K562 (cell line): ENCODE results near the gene CERS6. TPM values are rescaled to one million over a fixed set of nuclear protein-coding genes. Genes with fewer than 3 reads are reported as not detected.

Source experiments
- CUX1 ChIP-seq: fragments of 200-800 bp; sonication (Bioruptor generic); IDR thresholded peaks from 2 replicates; pipeline ENCODE4 v1.6.1; 2016; ENCODE audit warnings: missing genetic modification characterization, missing compliant biosample characterization
- GATA2 ChIP-seq: sonication (generic); formaldehyde crosslinking; IDR thresholded peaks from 2 replicates; pipeline ENCODE4 v1.4.0; 2020; ENCODE audit warnings: mild to moderate bottlenecking, missing genetic modification reagents
- MAFK ChIP-seq: IDR thresholded peaks from 2 replicates; pipeline ENCODE4 v1.6.1; 2011; ENCODE audit warnings: low read length, improper control_type of control experiment
- PCBP1 ChIP-seq: fragments of 200-400 bp; formaldehyde crosslinking; IDR thresholded peaks from 2 replicates; pipeline ENCODE4 v1.6.1; 2018; ENCODE audit warnings: mild to moderate bottlenecking, low read depth, low read length; ENCODE audit not compliant: poor library complexity, severe bottlenecking
- PML ChIP-seq: IDR thresholded peaks from 2 replicates; pipeline ENCODE4 v1.6.1; 2012; ENCODE audit warnings: low read length, inconsistent platforms
- RAD21 ChIP-seq, 2 experiments: fragments of 250-450 bp in 1 of 2; fragments of 450-650 bp in 1 of 2; sonication (Bioruptor Pico) in 1 of 2; formaldehyde crosslinking in 1 of 2; IDR thresholded peaks in 1 of 2; conservative IDR thresholded peaks in 1 of 2; 2 replicates each; pipeline versions ENCODE4 v1.4.0 to v1.8.0; 2020 to 2022; ENCODE audit warnings: mild to moderate bottlenecking in 2 of 2, moderate library complexity in 1 of 2
- TAF7 ChIP-seq: fragments of 450-650 bp; IDR thresholded peaks from 2 replicates; pipeline ENCODE4 v1.6.1; 2016; ENCODE audit warnings: missing genetic modification characterization, missing compliant biosample characterization
- TEAD1 ChIP-seq, 2 experiments: fragments of 450-650 bp in 1 of 2; sonication (generic) in 1 of 2; formaldehyde crosslinking; IDR thresholded peaks; 2 replicates each; pipeline versions ENCODE4 v1.4.0 to v1.8.0; 2020 to 2022; ENCODE audit warnings: mild to moderate bottlenecking in 2 of 2, missing genetic modification reagents in 1 of 2
- U2AF2 ChIP-seq: fragments of 200-400 bp; formaldehyde crosslinking; optimal IDR thresholded peaks from 2 replicates; pipeline ENCODE3; 2017; ENCODE audit warnings: low read depth, mild to moderate bottlenecking, low read length
- UBTF ChIP-seq, 2 experiments: IDR thresholded peaks; 2 replicates each; pipeline ENCODE4 v1.6.1; 2012; ENCODE audit warnings: improper control_type of control experiment in 2 of 2, low read depth in 2 of 2, low read length in 2 of 2, borderline replicate concordance in 1 of 2
- ZEB2 ChIP-seq: fragments of 450-650 bp; IDR thresholded peaks from 2 replicates; pipeline ENCODE4 v1.6.1; 2016
- ZNF316 ChIP-seq: fragments of 450-650 bp; IDR thresholded peaks from 2 replicates; pipeline ENCODE4 v1.6.1; 2016
- ZNF408 ChIP-seq: fragments of 250-450 bp; sonication (Bioruptor Pico); IDR thresholded peaks from 2 replicates; pipeline ENCODE4 v1.4.0; 2020; ENCODE audit warnings: low read depth, mild to moderate bottlenecking, moderate library complexity
- polyA plus RNA-seq, 8 experiments: library from polyadenylated mRNA; depleted of rRNA in 4 of 8; stranded (reverse) in 5 of 8; unstranded in 3 of 8; fragments of >200 nt; fragmentation: Nextera tagmentation in 2 of 8; fragmentation: Illumina TruSeq in 1 of 8; extraction: Ambion mirVana in 2 of 8; extraction: Trizol in 1 of 8; gene quantifications; 2 replicates each; pipeline versions ENCODE4 v1.2.1 to v1.2.3, GENCODE V29; 2011 to 2014; ENCODE audit warnings: inconsistent platforms in 1 of 8, missing spikeins in 1 of 8
- total RNA-seq, 7 experiments: library from RNA; depleted of rRNA in 6 of 7; stranded (reverse); fragments of >200 nt in 6 of 7; fragmentation: Illumina TruSeq in 2 of 7; extraction: Trizol in 2 of 7; gene quantifications; 2 replicates each; pipeline versions ENCODE4 v1.2.1 to v1.2.3, GENCODE V29; 2011 to 2021; ENCODE audit warnings: low replicate concordance in 1 of 7
- TF ChIP-seq, protein P1 (sequence below): sonication (generic); formaldehyde crosslinking; IDR thresholded peaks from 2 replicates; pipeline ENCODE4 v1.8.0; 2022; ENCODE audit warnings: mild to moderate bottlenecking, missing genetic modification reagents, borderline replicate concordance
- TF ChIP-seq, protein P2 (sequence below): fragments of 250-450 bp; sonication (Bioruptor Pico); IDR thresholded peaks from 2 replicates; pipeline ENCODE4 v1.9.0; 2021; ENCODE audit warnings: mild to moderate bottlenecking, inconsistent platforms

Gene CERS6
- total and polyA plus RNA-seq, 9 of the 15 experiments (the other 6 are each of a cell fraction or from before 2014, with no cell fraction given), result 1.6 to 13.6 (median 11.4) TPM

- TF ChIP-seq, protein P1, sequence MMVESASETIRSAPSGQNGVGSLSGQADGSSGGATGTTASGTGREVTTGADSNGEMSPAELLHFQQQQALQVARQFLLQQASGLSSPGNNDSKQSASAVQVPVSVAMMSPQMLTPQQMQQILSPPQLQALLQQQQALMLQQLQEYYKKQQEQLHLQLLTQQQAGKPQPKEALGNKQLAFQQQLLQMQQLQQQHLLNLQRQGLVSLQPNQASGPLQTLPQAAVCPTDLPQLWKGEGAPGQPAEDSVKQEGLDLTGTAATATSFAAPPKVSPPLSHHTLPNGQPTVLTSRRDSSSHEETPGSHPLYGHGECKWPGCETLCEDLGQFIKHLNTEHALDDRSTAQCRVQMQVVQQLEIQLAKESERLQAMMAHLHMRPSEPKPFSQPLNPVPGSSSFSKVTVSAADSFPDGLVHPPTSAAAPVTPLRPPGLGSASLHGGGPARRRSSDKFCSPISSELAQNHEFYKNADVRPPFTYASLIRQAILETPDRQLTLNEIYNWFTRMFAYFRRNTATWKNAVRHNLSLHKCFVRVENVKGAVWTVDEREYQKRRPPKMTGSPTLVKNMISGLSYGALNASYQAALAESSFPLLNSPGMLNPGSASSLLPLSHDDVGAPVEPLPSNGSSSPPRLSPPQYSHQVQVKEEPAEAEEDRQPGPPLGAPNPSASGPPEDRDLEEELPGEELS (CRISPR knock-in tag), result no peak
- TF ChIP-seq GATA2 (CRISPR knock-in tag), result peak; percentile 83
- TF ChIP-seq PML, result no peak
- TF ChIP-seq TEAD1 (CRISPR knock-in tag; IDR thresholded peaks at IDR 0.05), result no peak
- TF ChIP-seq CUX1 (CRISPR knock-in tag), result no peak
- no peak for TF ChIP-seq ZNF408 (CRISPR knock-in tag)
- TF ChIP-seq U2AF2, result no peak
- 0 out of 4 replicates have a peak, but pooled peaks of 1 of the 2 experiments have one; percentile 14 for TF ChIP-seq RAD21 (CRISPR knock-in tag; conservative IDR thresholded peaks at IDR 0.05 in 1 of 2, IDR thresholded peaks at IDR 0.05 in 1 of 2)
- TF ChIP-seq ZNF316, result peak; percentile 71
- TF ChIP-seq TAF7 (tag), result no peak
- no peak for TF ChIP-seq UBTF (IDR thresholded peaks at IDR 0.05; ENCODE audit: borderline replicate concordance in 1 of 2, low read depth in 2 of 2, low read length in 2 of 2)
- TF ChIP-seq ZEB2, result no peak
- TF ChIP-seq MAFK, result no peak
- TF ChIP-seq PCBP1, result no peak
- TF ChIP-seq, protein P2, sequence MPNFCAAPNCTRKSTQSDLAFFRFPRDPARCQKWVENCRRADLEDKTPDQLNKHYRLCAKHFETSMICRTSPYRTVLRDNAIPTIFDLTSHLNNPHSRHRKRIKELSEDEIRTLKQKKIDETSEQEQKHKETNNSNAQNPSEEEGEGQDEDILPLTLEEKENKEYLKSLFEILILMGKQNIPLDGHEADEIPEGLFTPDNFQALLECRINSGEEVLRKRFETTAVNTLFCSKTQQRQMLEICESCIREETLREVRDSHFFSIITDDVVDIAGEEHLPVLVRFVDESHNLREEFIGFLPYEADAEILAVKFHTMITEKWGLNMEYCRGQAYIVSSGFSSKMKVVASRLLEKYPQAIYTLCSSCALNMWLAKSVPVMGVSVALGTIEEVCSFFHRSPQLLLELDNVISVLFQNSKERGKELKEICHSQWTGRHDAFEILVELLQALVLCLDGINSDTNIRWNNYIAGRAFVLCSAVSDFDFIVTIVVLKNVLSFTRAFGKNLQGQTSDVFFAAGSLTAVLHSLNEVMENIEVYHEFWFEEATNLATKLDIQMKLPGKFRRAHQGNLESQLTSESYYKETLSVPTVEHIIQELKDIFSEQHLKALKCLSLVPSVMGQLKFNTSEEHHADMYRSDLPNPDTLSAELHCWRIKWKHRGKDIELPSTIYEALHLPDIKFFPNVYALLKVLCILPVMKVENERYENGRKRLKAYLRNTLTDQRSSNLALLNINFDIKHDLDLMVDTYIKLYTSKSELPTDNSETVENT (CRISPR knock-in tag), result no peak
These were observed 74.0 kb downstream of the CERS6 start (continued) for GRCh38 chr2:168529900-168530561.
